Measurements from ENCODE around the gene SLC35F5.

GRCh38 chr2:113754160-113754559 is 2.3 kb downstream of the SLC35F5 start:
- no peak for TF ChIP-seq CTCF (IDR thresholded peaks at IDR 0.05; ENCODE audit: low read depth, low read length, missing input control)
- TF ChIP-seq TAF1 (conservative IDR thresholded peaks at IDR 0.05): no peak
- no peak for TF ChIP-seq NR2F2 (IDR thresholded peaks at IDR 0.05)
- no peak for TF ChIP-seq GABPA (IDR thresholded peaks at IDR 0.05 in 1 of 2, conservative IDR thresholded peaks at IDR 0.05 in 1 of 2)
- TF ChIP-seq REST (IDR thresholded peaks at IDR 0.05): no peak
- no peak for TF ChIP-seq MAX (IDR thresholded peaks at IDR 0.05)
- TF ChIP-seq YY1 (IDR thresholded peaks at IDR 0.05): no peak
- no peak for TF ChIP-seq ZBTB33 (IDR thresholded peaks at IDR 0.05)

Data from liver (tissue), 3 donors.